Adrenal gland (tissue), 5 donors: ENCODE results near the gene CSK.

Experiments used
- POLR2A ChIP-seq, 2 donors: fragments of 450-650 bp; IDR thresholded peaks; one replicate each; pipeline ENCODE4 v1.6.1; 2017; ENCODE audit warnings: antibody characterized with exemption in 2 of 2, mild to moderate bottlenecking in 2 of 2, moderate library complexity in 1 of 2
- TF ChIP-seq, protein P1 (sequence below), 6 experiments: fragments of 450-650 bp in 4 of 6; fragments of 200-600 bp in 2 of 6; sonication (generic) in 1 of 6; IDR thresholded peaks; 1 replicate in 5 of 6; 2 replicates in 1 of 6; pipeline versions ENCODE4 v1.5.1 to v1.8.0; 2016 to 2021; ENCODE audit warnings: antibody characterized with exemption in 6 of 6, mild to moderate bottlenecking in 2 of 6, moderate library complexity in 1 of 6
- donor health status: DM: no; HTN: no; CAD: no.

DNA sequence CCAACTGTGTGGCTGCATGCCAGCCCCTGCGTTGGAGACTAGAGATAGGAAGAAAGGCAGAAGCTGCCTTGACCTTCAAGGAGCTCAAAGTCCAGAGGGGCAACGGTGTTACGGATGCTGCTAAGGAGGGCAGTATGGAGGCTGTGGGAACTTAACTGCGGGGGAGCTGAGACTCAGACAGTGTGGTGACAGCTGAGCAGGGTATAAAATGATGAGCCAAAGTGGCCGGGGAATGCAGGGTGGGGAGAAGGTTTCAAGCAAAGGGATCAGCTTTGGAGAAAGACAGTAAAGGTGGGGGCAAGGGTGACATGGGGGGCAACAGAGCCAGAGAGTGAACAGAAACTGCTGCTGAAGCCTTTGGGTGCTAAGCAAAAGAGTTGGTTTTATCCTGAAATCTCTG lies 39.5 kb upstream of the CSK start:
- TF ChIP-seq, protein P1, sequence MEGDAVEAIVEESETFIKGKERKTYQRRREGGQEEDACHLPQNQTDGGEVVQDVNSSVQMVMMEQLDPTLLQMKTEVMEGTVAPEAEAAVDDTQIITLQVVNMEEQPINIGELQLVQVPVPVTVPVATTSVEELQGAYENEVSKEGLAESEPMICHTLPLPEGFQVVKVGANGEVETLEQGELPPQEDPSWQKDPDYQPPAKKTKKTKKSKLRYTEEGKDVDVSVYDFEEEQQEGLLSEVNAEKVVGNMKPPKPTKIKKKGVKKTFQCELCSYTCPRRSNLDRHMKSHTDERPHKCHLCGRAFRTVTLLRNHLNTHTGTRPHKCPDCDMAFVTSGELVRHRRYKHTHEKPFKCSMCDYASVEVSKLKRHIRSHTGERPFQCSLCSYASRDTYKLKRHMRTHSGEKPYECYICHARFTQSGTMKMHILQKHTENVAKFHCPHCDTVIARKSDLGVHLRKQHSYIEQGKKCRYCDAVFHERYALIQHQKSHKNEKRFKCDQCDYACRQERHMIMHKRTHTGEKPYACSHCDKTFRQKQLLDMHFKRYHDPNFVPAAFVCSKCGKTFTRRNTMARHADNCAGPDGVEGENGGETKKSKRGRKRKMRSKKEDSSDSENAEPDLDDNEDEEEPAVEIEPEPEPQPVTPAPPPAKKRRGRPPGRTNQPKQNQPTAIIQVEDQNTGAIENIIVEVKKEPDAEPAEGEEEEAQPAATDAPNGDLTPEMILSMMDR (IDR thresholded peaks at IDR 0.05), result no peak
- no peak for TF ChIP-seq POLR2A (IDR thresholded peaks at IDR 0.05)
